Lung (tissue), 12 donors: ENCODE measurements around the gene SPAG9. TPM values are rescaled to one million over a fixed set of nuclear protein-coding genes. Genes with fewer than 3 reads are reported as not detected.
A peak's percentile ranks its signal among the peaks of the same experiment; 100 is the strongest.

Experiments
- ATAC-seq: fragments of 200-7000 bp; cut with Tn5 transposase; one replicate; pipeline ENCODE4 v1.9.1; 2020; ENCODE audit warnings: moderate number of reproducible peaks; ENCODE audit not compliant: insufficient read depth, low FRiP score
- DNase-seq, 3 donors: peaks; one replicate each; pipeline ENCODE4 v3.0.0-alpha.2; 2013 to 2017
- H3K27ac ChIP-seq, 2 donors: one replicate each; pipeline ENCODE4 v1.5.1; 2013; ENCODE audit warnings: mild to moderate bottlenecking in 2 of 2, moderate library complexity in 2 of 2, control low read depth in 1 of 2, inconsistent platforms in 1 of 2, low read depth in 1 of 2, low read length in 1 of 2
- H3K27me3 ChIP-seq, 3 donors: one replicate each; pipeline ENCODE4 v1.5.1; 2013; ENCODE audit warnings: low read length in 2 of 3; ENCODE audit not compliant: control insufficient read depth in 3 of 3, insufficient read depth in 3 of 3
- H3K36me3 ChIP-seq, 4 donors: one replicate each; pipeline ENCODE4 v1.5.1; 2013; ENCODE audit warnings: low read length in 4 of 4, mild to moderate bottlenecking in 1 of 4, moderate library complexity in 1 of 4; ENCODE audit not compliant: control insufficient read depth in 4 of 4, insufficient read depth in 4 of 4
- H3K4me1 ChIP-seq, 5 donors: one replicate each; pipeline ENCODE4 v1.5.1; 2013; ENCODE audit warnings: low read length in 5 of 5, mild to moderate bottlenecking in 2 of 5, moderate library complexity in 1 of 5; ENCODE audit not compliant: control insufficient read depth in 5 of 5, insufficient read depth in 5 of 5
- H3K4me3 ChIP-seq: one replicate; pipeline ENCODE4 v1.5.1; 2013; ENCODE audit warnings: mild to moderate bottlenecking, control low read depth, moderate library complexity
- H3K9ac ChIP-seq, 2 donors: one replicate each; pipeline ENCODE4 v1.5.1; 2013; ENCODE audit warnings: low read length in 2 of 2, control low read depth in 1 of 2; ENCODE audit not compliant: insufficient read depth in 1 of 2
- H3K9me3 ChIP-seq, 4 donors: one replicate each; pipeline ENCODE4 v1.5.1; 2013; ENCODE audit warnings: low read length in 3 of 4, mild to moderate bottlenecking in 1 of 4, moderate library complexity in 1 of 4; ENCODE audit not compliant: control insufficient read depth in 4 of 4, insufficient read depth in 3 of 4
- WGBS, 2 donors: extraction: QIAGEN DNeasy Blood & Tissue Kit; methylation state at CpG; one replicate each; pipeline ENCODE4 v1.1.7; 2013; 5-methylcytosine and 5-hydroxymethylcytosine counted together
- polyA plus RNA-seq, 2 donors: library from polyadenylated mRNA; stranded (reverse); fragments of 200-250 nt; gene quantifications; one replicate each; pipeline ENCODE4 v1.2.1, GENCODE V29; 2013
- total RNA-seq, 2 donors: library from RNA; depleted of rRNA in 1 of 2; stranded (reverse); fragments of >200 nt in 1 of 2; gene quantifications; one replicate each; pipeline ENCODE4 v1.2.1, GENCODE V29; 2014 to 2021
- TF ChIP-seq, protein P1 (sequence below): IDR thresholded peaks from 2 replicates; pipeline ENCODE4 v1.5.1; 2012; ENCODE audit warnings: mild to moderate bottlenecking; ENCODE audit errors: control extremely low read depth, extremely low read depth
- donor health status: control.
- donor health status: control.
- donor health status: Bipolar disorder and iron deficiency.
- donor health status: healthy.
- donor health status: DM: yes; HTN: yes; CAD: no.

Gene SPAG9
- total and polyA plus RNA-seq, 4 donors: 37.2 to 174 (median 75.2) TPM

DNA sequence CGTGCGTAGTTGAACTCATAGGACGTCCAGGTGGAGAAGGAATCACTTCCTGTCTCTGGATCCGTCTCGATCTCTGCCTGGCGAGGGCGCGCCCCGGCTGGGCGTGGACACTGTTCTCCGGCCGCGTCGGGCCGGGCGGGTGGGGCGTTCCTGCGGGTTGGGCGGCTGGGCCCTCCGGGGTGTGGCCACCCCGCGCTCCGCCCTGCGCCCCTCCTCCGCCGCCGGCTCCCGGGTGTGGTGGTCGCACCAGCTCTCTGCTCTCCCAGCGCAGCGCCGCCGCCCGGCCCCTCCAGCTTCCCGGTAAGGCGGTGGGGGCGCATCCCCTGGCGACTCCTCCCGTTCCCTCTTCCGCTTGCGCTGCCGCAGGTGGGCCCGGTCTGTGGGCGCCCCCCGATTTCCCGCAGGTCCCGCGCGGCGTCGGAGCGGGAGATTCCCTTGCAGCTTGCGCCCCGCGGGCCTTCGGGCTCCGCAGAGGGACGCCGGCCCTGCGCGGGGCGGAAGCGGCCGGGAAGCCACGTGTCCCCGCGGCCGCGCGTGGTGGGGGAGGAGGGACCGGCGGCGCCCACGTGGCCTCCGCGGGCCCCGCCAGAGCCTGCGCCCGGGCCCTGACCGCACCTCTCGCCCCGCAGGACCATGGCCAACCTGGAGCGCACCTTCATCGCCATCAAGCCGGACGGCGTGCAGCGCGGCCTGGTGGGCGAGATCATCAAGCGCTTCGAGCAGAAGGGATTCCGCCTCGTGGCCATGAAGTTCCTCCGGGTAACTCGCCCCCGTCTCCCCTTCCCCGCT lies 45.7 kb upstream of the SPAG9 start, which contains the start of gene NME2:
NME2 (plus strand) TSS at position 214 of the 789 bp plus-strand sequence; CDS start at position 634, 420 bp downstream.
- TF ChIP-seq, protein P1, sequence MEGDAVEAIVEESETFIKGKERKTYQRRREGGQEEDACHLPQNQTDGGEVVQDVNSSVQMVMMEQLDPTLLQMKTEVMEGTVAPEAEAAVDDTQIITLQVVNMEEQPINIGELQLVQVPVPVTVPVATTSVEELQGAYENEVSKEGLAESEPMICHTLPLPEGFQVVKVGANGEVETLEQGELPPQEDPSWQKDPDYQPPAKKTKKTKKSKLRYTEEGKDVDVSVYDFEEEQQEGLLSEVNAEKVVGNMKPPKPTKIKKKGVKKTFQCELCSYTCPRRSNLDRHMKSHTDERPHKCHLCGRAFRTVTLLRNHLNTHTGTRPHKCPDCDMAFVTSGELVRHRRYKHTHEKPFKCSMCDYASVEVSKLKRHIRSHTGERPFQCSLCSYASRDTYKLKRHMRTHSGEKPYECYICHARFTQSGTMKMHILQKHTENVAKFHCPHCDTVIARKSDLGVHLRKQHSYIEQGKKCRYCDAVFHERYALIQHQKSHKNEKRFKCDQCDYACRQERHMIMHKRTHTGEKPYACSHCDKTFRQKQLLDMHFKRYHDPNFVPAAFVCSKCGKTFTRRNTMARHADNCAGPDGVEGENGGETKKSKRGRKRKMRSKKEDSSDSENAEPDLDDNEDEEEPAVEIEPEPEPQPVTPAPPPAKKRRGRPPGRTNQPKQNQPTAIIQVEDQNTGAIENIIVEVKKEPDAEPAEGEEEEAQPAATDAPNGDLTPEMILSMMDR: no peak
- DNase-seq: peak; percentile 88 to 92 (median 90)
- 0 to 1% methylated on average over 35 to 98 of the region's 98 CpGs for WGBS, 2 donors
- Histone ChIP-seq H3K9ac (peak within 1 kb of the TSS; percentile 56 to 94), H3K27me3 (no peaks in the 10 kb centered on the region), H3K4me3 (peak within 1 kb of the TSS; percentile 95), H3K4me1 (peaks cover 0 to 15% (median 4%) of the 10 kb centered on the region in 5 donors), H3K36me3 (peaks cover 14 to 29% (median 17%) of the 10 kb centered on the region in 4 donors), H3K27ac (peak within 1 kb of the TSS; percentile 96 to 97), H3K9me3 (no peaks in the 10 kb centered on the region)
- peak; percentile 95 for ATAC-seq

DNA sequence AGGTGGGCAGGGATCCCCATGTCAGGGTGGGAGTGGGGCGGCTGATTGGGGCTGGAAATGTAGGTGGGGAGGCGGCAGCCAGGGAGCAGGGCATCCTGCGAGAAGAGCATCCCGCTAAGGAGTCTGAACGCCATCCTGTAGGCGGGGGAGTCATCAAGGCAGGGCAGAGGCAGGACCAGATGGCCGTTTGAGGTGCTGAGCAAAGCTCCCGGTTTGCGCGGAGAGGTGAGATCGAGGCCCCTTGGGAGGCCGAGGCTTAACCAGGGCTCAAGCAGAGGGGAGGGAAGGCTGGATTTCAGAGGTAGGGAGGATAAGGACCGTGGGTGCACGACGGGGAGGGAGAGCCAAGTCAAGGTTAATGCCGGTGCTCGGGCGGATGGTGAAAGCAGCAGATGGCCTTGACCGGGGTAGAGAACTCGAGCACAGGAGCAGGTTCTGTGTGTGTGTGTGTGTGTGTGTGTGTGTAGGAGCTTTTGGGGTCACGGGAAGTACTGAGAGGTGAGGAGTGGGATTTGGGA lies 45.1 kb upstream of the SPAG9 start:
- ATAC-seq: no peak
- no peak for DNase-seq
- Histone ChIP-seq H3K4me1 (peaks cover 0 to 15% (median 4%) of the 10 kb centered on the region in 5 donors), H3K4me3 (peak overlapping the region; percentile 33), H3K9ac (peak overlapping the region; percentile 56 to 94), H3K27me3 (no peaks in the 10 kb centered on the region), H3K27ac (peak overlapping the region; percentile 78 to 93), H3K9me3 (no peaks in the 10 kb centered on the region), H3K36me3 (peaks cover 16 to 28% (median 19%) of the 10 kb centered on the region in 4 donors)
- TF ChIP-seq, protein P1: no peak
- 16 to 21% methylated on average over 20 to 21 of the region's 21 CpGs for WGBS, 2 donors

DNA sequence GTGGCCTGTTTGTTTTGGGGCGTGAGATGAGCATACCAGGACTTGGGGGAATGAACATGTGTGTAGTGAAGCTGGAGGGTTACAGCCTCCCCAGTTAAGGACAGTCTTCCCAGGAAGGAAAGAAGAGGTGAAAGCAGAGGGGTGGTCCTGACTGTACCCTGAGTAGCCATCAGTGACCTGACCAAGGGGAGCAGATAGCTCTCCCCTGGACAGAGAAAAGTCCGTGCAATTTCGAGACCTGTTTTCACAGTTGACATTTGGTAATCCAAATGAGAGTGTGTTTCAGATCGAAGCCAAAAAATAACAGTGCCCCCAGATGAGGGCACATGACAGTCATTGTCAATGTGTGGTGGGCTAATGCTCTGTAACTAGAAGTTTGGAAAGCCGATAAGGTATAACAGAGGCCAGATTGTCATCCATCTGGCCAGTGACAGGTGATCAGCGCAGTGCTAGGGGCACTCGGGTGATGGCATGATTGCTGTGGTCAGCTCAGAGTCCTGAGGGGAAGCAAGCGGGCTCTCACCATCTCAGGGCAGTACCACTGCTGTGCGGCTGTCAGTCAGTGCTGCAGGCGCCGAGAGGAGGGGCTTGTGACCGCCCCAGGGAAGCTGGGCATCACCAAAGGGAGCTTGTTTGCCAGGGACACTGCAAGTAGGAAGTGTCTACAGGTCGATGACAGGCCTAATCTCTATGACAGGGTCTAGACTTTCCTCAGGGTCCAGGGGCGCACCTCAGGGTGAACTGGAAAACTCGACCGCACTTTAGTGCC lies 44.4 kb upstream of the SPAG9 start:
- DNase-seq (no peak), ATAC-seq (no peak)
- TF ChIP-seq, protein P1: no peak
- Histone ChIP-seq H3K27me3 (no peaks in the 10 kb centered on the region), H3K4me3 (no peak overlapping the region), H3K9ac (peak overlapping the region in 1 of 2 donors; percentile 94), H3K4me1 (peaks cover 0 to 15% (median 4%) of the 10 kb centered on the region in 5 donors), H3K36me3 (peaks cover 17 to 24% (median 20%) of the 10 kb centered on the region in 4 donors), H3K27ac (peak overlapping the region; percentile 78 to 93), H3K9me3 (no peaks in the 10 kb centered on the region)
- 72 to 81% methylated on average over 16 of the region's 16 CpGs for WGBS, 2 donors
